Lung (tissue), 12 donors: ENCODE data around the gene NCOA1. TPM values are rescaled to one million over a fixed set of nuclear protein-coding genes. Genes with fewer than 3 reads are reported as not detected.

Source experiments
- ATAC-seq: fragments of 200-7000 bp; cut with Tn5 transposase; one replicate; pipeline ENCODE4 v1.9.1; 2020; ENCODE audit warnings: moderate number of reproducible peaks; ENCODE audit not compliant: insufficient read depth, low FRiP score
- DNase-seq, 3 donors: peaks; one replicate each; pipeline ENCODE4 v3.0.0-alpha.2; 2013 to 2017
- H3K27ac ChIP-seq, 2 donors: one replicate each; pipeline ENCODE4 v1.5.1; 2013; ENCODE audit warnings: mild to moderate bottlenecking in 2 of 2, moderate library complexity in 2 of 2, control low read depth in 1 of 2, inconsistent platforms in 1 of 2, low read depth in 1 of 2, low read length in 1 of 2
- H3K27me3 ChIP-seq, 3 donors: one replicate each; pipeline ENCODE4 v1.5.1; 2013; ENCODE audit warnings: low read length in 2 of 3; ENCODE audit not compliant: control insufficient read depth in 3 of 3, insufficient read depth in 3 of 3
- H3K36me3 ChIP-seq, 4 donors: one replicate each; pipeline ENCODE4 v1.5.1; 2013; ENCODE audit warnings: low read length in 4 of 4, mild to moderate bottlenecking in 1 of 4, moderate library complexity in 1 of 4; ENCODE audit not compliant: control insufficient read depth in 4 of 4, insufficient read depth in 4 of 4
- H3K4me1 ChIP-seq, 5 donors: one replicate each; pipeline ENCODE4 v1.5.1; 2013; ENCODE audit warnings: low read length in 5 of 5, mild to moderate bottlenecking in 2 of 5, moderate library complexity in 1 of 5; ENCODE audit not compliant: control insufficient read depth in 5 of 5, insufficient read depth in 5 of 5
- H3K4me3 ChIP-seq: one replicate; pipeline ENCODE4 v1.5.1; 2013; ENCODE audit warnings: mild to moderate bottlenecking, control low read depth, moderate library complexity
- H3K9ac ChIP-seq, 2 donors: one replicate each; pipeline ENCODE4 v1.5.1; 2013; ENCODE audit warnings: low read length in 2 of 2, control low read depth in 1 of 2; ENCODE audit not compliant: insufficient read depth in 1 of 2
- H3K9me3 ChIP-seq, 4 donors: one replicate each; pipeline ENCODE4 v1.5.1; 2013; ENCODE audit warnings: low read length in 3 of 4, mild to moderate bottlenecking in 1 of 4, moderate library complexity in 1 of 4; ENCODE audit not compliant: control insufficient read depth in 4 of 4, insufficient read depth in 3 of 4
- CTCF ChIP-seq: IDR thresholded peaks from 2 replicates; pipeline ENCODE4 v1.5.1; 2012; ENCODE audit warnings: mild to moderate bottlenecking; ENCODE audit errors: control extremely low read depth, extremely low read depth
- WGBS, 2 donors: extraction: QIAGEN DNeasy Blood & Tissue Kit; methylation state at CpG; one replicate each; pipeline ENCODE4 v1.1.7; 2013; 5-methylcytosine and 5-hydroxymethylcytosine counted together
- polyA plus RNA-seq, 2 donors: library from polyadenylated mRNA; stranded (reverse); fragments of 200-250 nt; gene quantifications; one replicate each; pipeline ENCODE4 v1.2.1, GENCODE V29; 2013
- total RNA-seq, 2 donors: library from RNA; depleted of rRNA in 1 of 2; stranded (reverse); fragments of >200 nt in 1 of 2; gene quantifications; one replicate each; pipeline ENCODE4 v1.2.1, GENCODE V29; 2014 to 2021
- donor health status: control.
- donor health status: control.
- donor health status: Bipolar disorder and iron deficiency.
- donor health status: healthy.
- donor health status: DM: yes; HTN: yes; CAD: no.

NCOA1 gene
- total and polyA plus RNA-seq, 4 donors, result 8.3 to 123 (median 27.3) TPM

GRCh38 chr2:24570225-24570624 lies 79.2 kb downstream of the NCOA1 start:
- no peak for DNase-seq
- TF ChIP-seq CTCF, result no peak
- H3K9ac ChIP-seq, result no peak overlapping the region
- peaks cover 0 to 13% (median 7%) of the 10 kb centered on the region in 5 donors for H3K4me1 ChIP-seq
- H3K36me3 ChIP-seq, result peaks cover 2 to 14% (median 12%) of the 10 kb centered on the region in 4 donors
- peaks cover 0 to 8% (median 2%) of the 10 kb centered on the region in 4 donors for H3K9me3 ChIP-seq
- WGBS, 2 donors, result 81 to 93% methylated on average over 1 of the region's 1 CpG
- no peaks in the 10 kb centered on the region for H3K27me3 ChIP-seq
- H3K27ac ChIP-seq, result no peak overlapping the region
- H3K4me3 ChIP-seq, result no peak overlapping the region
- ATAC-seq, result no peak

GRCh38 chr2:24571828-24572442 lies 80.9 kb downstream of the NCOA1 start:
- TF ChIP-seq CTCF, result no peak
- H3K27me3 ChIP-seq, result no peaks in the 10 kb centered on the region
- no peak overlapping the region for H3K4me3 ChIP-seq
- no peak overlapping the region for H3K9ac ChIP-seq
- H3K27ac ChIP-seq, result no peak overlapping the region
- H3K9me3 ChIP-seq, result no peaks in the 10 kb centered on the region
- H3K36me3 ChIP-seq, result peaks cover 0 to 2% (median 0%) of the 10 kb centered on the region in 4 donors
- peaks cover 0 to 13% (median 7%) of the 10 kb centered on the region in 5 donors for H3K4me1 ChIP-seq
- DNase-seq (no peak), ATAC-seq (no peak)
- 73 to 86% methylated on average over 2 of the region's 2 CpGs for WGBS, 2 donors

- ATAC-seq (no peak), DNase-seq (no peak)
- Histone ChIP-seq H3K4me3 (no peak overlapping the region), H3K27me3 (no peaks in the 10 kb centered on the region), H3K36me3 (peaks cover 0 to 2% (median under 1%) of the 10 kb centered on the region in 4 donors), H3K9ac (no peak overlapping the region), H3K9me3 (peaks cover 0 to under 1% (median 0%) of the 10 kb centered on the region in 4 donors), H3K27ac (no peak overlapping the region), H3K4me1 (peaks cover 0 to 25% (median 1%) of the 10 kb centered on the region in 5 donors)
- no peak for TF ChIP-seq CTCF
Observed at GRCh38 chr2:24576146-24576545, 85.1 kb downstream of the NCOA1 start.

- Histone ChIP-seq H3K4me3 (no peak overlapping the region), H3K36me3 (peaks cover 0 to 2% (median under 1%) of the 10 kb centered on the region in 4 donors), H3K4me1 (peaks cover 0 to 28% (median 1%) of the 10 kb centered on the region in 5 donors), H3K27me3 (no peaks in the 10 kb centered on the region), H3K9ac (no peak overlapping the region), H3K27ac (no peak overlapping the region), H3K9me3 (peaks cover 0 to 1% (median 0%) of the 10 kb centered on the region in 4 donors)
- DNase-seq (no peak), ATAC-seq (no peak)
- 86 to 87% methylated on average over 1 of the region's 1 CpG for WGBS, 2 donors
- TF ChIP-seq CTCF, result no peak
Observed at GRCh38 chr2:24576617-24577016, 85.6 kb downstream of the NCOA1 start.
